ENCODE data around the gene PAPPA. TPM values are rescaled to one million over a fixed set of nuclear protein-coding genes. Genes with fewer than 3 reads are reported as not detected.

PAPPA gene
- total RNA-seq, 2 experiments from 2014 or later: not detected

DNA sequence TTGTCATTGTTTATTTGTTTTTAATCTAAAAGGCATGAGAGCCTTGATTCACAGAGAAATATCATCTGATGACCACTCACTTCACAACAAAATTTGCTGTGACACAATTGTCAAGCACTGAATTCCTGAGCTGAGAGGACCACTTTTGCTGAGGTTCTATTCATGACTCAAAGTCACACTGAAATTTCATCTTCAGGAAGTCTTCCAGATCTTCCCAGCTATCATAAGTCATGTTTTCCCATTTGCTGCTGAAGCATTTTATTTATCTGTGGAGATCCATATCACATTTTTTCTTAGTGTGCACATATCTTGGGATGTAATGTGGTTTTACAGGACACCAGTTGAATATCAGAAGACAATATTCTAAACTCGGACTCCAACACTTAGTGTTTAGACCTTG, 278.5 kb downstream of the PAPPA start:
- Histone ChIP-seq H3K36me3 (ENCODE audit: insufficient read depth, low read length) (no peaks in the 10 kb centered on the region), H3K27ac (ENCODE audit: low read depth, low read length, poor library complexity, severe bottlenecking) (no peak overlapping the region), H3K9me3 (ENCODE audit: low read length) (no peaks in the 10 kb centered on the region), H2AFZ (ENCODE audit: low read length) (no peak overlapping the region), H4K20me1 (ENCODE audit: insufficient read depth, low read length) (no peaks in the 10 kb centered on the region), H3K79me2 (ENCODE audit: insufficient read depth, low read depth, low read length) (no peaks in the 10 kb centered on the region), H3K4me3 (ENCODE audit: low read depth, low read length, poor library complexity, severe bottlenecking) (no peak overlapping the region), H3K9me2 (ENCODE audit: insufficient read depth, low read length) (no peaks in the 10 kb centered on the region), H3K4me1 (ENCODE audit: insufficient read depth, low read length, poor library complexity, severe bottlenecking) (no peaks in the 10 kb centered on the region), H3K4me2 (ENCODE audit: low read length) (no peak overlapping the region)
- TF ChIP-seq, protein P1, sequence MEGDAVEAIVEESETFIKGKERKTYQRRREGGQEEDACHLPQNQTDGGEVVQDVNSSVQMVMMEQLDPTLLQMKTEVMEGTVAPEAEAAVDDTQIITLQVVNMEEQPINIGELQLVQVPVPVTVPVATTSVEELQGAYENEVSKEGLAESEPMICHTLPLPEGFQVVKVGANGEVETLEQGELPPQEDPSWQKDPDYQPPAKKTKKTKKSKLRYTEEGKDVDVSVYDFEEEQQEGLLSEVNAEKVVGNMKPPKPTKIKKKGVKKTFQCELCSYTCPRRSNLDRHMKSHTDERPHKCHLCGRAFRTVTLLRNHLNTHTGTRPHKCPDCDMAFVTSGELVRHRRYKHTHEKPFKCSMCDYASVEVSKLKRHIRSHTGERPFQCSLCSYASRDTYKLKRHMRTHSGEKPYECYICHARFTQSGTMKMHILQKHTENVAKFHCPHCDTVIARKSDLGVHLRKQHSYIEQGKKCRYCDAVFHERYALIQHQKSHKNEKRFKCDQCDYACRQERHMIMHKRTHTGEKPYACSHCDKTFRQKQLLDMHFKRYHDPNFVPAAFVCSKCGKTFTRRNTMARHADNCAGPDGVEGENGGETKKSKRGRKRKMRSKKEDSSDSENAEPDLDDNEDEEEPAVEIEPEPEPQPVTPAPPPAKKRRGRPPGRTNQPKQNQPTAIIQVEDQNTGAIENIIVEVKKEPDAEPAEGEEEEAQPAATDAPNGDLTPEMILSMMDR (conservative IDR thresholded peaks at IDR 0.05; ENCODE audit: low read length): no peak
- TF ChIP-seq EZH2phosphoT487 (IDR thresholded peaks at IDR 0.05; ENCODE audit: borderline replicate concordance, low read depth, low read length): no peak
- DNase-seq (ENCODE audit: low spot score): no peak
- POLR2A ChIA-PET: interaction anchor here (0.6 kb wide), 1 partner anchor 576 kb away, joined by 3 read pairs; no protein-coding TSS in a partner anchor
- intact Hi-C loops (cut with micrococcal nuclease; ENCODE audit: unreplicated experiment): no loop called here
- CTCF ChIA-PET (ENCODE audit: unreplicated experiment): no interaction called here
- no TSS peak for BruUV-seq (replicated peaks)

DNA sequence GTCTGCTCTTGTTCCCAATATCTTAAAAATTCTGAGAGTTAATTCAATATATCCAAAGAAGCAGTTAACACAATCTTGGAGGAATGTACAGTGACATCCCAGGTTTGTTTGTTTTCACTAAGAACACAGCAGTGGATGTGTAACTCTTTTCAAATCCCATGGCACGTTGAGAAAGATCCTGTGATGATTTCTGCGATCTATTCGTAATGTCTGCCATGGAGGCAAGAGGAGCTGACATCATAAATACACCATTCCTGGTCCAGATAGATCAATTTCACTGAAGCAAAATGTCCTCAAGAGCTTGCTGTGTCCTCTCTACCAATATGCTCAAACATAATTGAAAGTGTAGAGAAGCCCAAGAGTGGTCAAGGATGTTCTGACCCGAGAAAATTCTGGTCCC, 280.7 kb downstream of the PAPPA start:
- intact Hi-C loops (cut with micrococcal nuclease; ENCODE audit: unreplicated experiment): no loop called here
- no peak for TF ChIP-seq EZH2phosphoT487 (IDR thresholded peaks at IDR 0.05; ENCODE audit: borderline replicate concordance, low read depth, low read length)
- TF ChIP-seq, protein P1 (conservative IDR thresholded peaks at IDR 0.05; ENCODE audit: low read length): no peak
- no peaks in the 10 kb centered on the region for H3K36me3 ChIP-seq (ENCODE audit: insufficient read depth, low read length)
- POLR2A ChIA-PET: no interaction called here
- CTCF ChIA-PET (ENCODE audit: unreplicated experiment): no interaction called here
- H3K4me3 ChIP-seq (ENCODE audit: low read depth, low read length, poor library complexity, severe bottlenecking): no peak overlapping the region
- no peaks in the 10 kb centered on the region for H3K79me2 ChIP-seq (ENCODE audit: insufficient read depth, low read depth, low read length)
- no peaks in the 10 kb centered on the region for H3K4me1 ChIP-seq (ENCODE audit: insufficient read depth, low read length, poor library complexity, severe bottlenecking)
- no peak overlapping the region for H3K4me2 ChIP-seq (ENCODE audit: low read length)
- no peaks in the 10 kb centered on the region for H4K20me1 ChIP-seq (ENCODE audit: insufficient read depth, low read length)
- H3K27ac ChIP-seq (ENCODE audit: low read depth, low read length, poor library complexity, severe bottlenecking): no peak overlapping the region
- BruUV-seq (replicated peaks): no TSS peak
- no peaks in the 10 kb centered on the region for H3K9me2 ChIP-seq (ENCODE audit: insufficient read depth, low read length)
- no peak for DNase-seq (ENCODE audit: low spot score)
- H2AFZ ChIP-seq (ENCODE audit: low read length): no peak overlapping the region
- no peaks in the 10 kb centered on the region for H3K9me3 ChIP-seq (ENCODE audit: low read length)

- Histone ChIP-seq H3K27ac (ENCODE audit: low read depth, low read length, poor library complexity, severe bottlenecking) (no peak overlapping the region), H3K9me2 (ENCODE audit: insufficient read depth, low read length) (no peaks in the 10 kb centered on the region), H3K36me3 (ENCODE audit: insufficient read depth, low read length) (no peaks in the 10 kb centered on the region), H3K4me1 (ENCODE audit: insufficient read depth, low read length, poor library complexity, severe bottlenecking) (no peaks in the 10 kb centered on the region), H3K9me3 (ENCODE audit: low read length) (no peaks in the 10 kb centered on the region), H3K4me3 (ENCODE audit: low read depth, low read length, poor library complexity, severe bottlenecking) (no peak overlapping the region), H3K4me2 (ENCODE audit: low read length) (no peak overlapping the region), H4K20me1 (ENCODE audit: insufficient read depth, low read length) (no peaks in the 10 kb centered on the region), H2AFZ (ENCODE audit: low read length) (no peak overlapping the region), H3K79me2 (ENCODE audit: insufficient read depth, low read depth, low read length) (no peaks in the 10 kb centered on the region)
- POLR2A ChIA-PET: no interaction called here
- intact Hi-C loops (cut with micrococcal nuclease; ENCODE audit: unreplicated experiment): no loop called here
- TF ChIP-seq EZH2phosphoT487 (IDR thresholded peaks at IDR 0.05; ENCODE audit: borderline replicate concordance, low read depth, low read length): no peak
- TF ChIP-seq, protein P1 (conservative IDR thresholded peaks at IDR 0.05; ENCODE audit: low read length): no peak
- DNase-seq (ENCODE audit: low spot score): no peak
- CTCF ChIA-PET (ENCODE audit: unreplicated experiment): no interaction called here
- no TSS peak for BruUV-seq (replicated peaks)
Observed at GRCh38 chr9:116435706-116436105, 282.1 kb downstream of the PAPPA start.
